Measurements from ENCODE around the gene ARHGEF10L. TPM values are rescaled to one million over a fixed set of nuclear protein-coding genes. Genes with fewer than 3 reads are reported as not detected.

ARHGEF10L gene
- total RNA-seq, 2 donors from 2014 or later, result not detected

GRCh38 chr1:17642169-17642568 is 102.7 kb downstream of the ARHGEF10L start:
- no peaks in the 10 kb centered on the region for H3K4me1 Mint-ChIP-seq
- peaks cover 13% of the 10 kb centered on the region for H3K27me3 Mint-ChIP-seq
- no peaks in the 10 kb centered on the region for H3K36me3 Mint-ChIP-seq (ENCODE audit: low read depth)
- H3K9me3 Mint-ChIP-seq, result no peaks in the 10 kb centered on the region
- H3K27ac Mint-ChIP-seq, result no peak overlapping the region
- ATAC-seq (replicated peaks), result no peak
- H3K4me3 Mint-ChIP-seq, result no peak overlapping the region

- Mint-ChIP-seq H3K27me3 (peaks cover 13% of the 10 kb centered on the region), H3K27ac (no peak overlapping the region), H3K36me3 (ENCODE audit: low read depth) (no peaks in the 10 kb centered on the region), H3K4me1 (no peaks in the 10 kb centered on the region), H3K9me3 (no peaks in the 10 kb centered on the region), H3K4me3 (no peak overlapping the region)
- no peak for ATAC-seq (replicated peaks)
Measured at GRCh38 chr1:17642943-17643342, 103.4 kb downstream of the ARHGEF10L start.

- Mint-ChIP-seq H3K27ac (no peak overlapping the region), H3K27me3 (peaks cover 10% of the 10 kb centered on the region), H3K4me1 (no peaks in the 10 kb centered on the region), H3K4me3 (no peak overlapping the region), H3K36me3 (ENCODE audit: low read depth) (no peaks in the 10 kb centered on the region), H3K9me3 (no peaks in the 10 kb centered on the region)
- ATAC-seq (replicated peaks), result no peak
Measured at GRCh38 chr1:17643861-17644703, 104.6 kb downstream of the ARHGEF10L start.

GRCh38 chr1:17645068-17645911 is 105.8 kb downstream of the ARHGEF10L start:
- Mint-ChIP-seq H3K27ac (no peak overlapping the region), H3K4me3 (no peak overlapping the region), H3K9me3 (no peaks in the 10 kb centered on the region), H3K36me3 (ENCODE audit: low read depth) (no peaks in the 10 kb centered on the region), H3K27me3 (peaks cover 12% of the 10 kb centered on the region), H3K4me1 (no peaks in the 10 kb centered on the region)
- ATAC-seq (replicated peaks), result no peak

GRCh38 chr1:17646444-17647280 is 107.2 kb downstream of the ARHGEF10L start:
- H3K4me3 Mint-ChIP-seq, result no peak overlapping the region
- no peak for ATAC-seq (replicated peaks)
- no peaks in the 10 kb centered on the region for H3K36me3 Mint-ChIP-seq (ENCODE audit: low read depth)
- no peaks in the 10 kb centered on the region for H3K9me3 Mint-ChIP-seq
- H3K4me1 Mint-ChIP-seq, result no peaks in the 10 kb centered on the region
- H3K27ac Mint-ChIP-seq, result no peak overlapping the region
- H3K27me3 Mint-ChIP-seq, result peaks cover 12% of the 10 kb centered on the region

DNA sequence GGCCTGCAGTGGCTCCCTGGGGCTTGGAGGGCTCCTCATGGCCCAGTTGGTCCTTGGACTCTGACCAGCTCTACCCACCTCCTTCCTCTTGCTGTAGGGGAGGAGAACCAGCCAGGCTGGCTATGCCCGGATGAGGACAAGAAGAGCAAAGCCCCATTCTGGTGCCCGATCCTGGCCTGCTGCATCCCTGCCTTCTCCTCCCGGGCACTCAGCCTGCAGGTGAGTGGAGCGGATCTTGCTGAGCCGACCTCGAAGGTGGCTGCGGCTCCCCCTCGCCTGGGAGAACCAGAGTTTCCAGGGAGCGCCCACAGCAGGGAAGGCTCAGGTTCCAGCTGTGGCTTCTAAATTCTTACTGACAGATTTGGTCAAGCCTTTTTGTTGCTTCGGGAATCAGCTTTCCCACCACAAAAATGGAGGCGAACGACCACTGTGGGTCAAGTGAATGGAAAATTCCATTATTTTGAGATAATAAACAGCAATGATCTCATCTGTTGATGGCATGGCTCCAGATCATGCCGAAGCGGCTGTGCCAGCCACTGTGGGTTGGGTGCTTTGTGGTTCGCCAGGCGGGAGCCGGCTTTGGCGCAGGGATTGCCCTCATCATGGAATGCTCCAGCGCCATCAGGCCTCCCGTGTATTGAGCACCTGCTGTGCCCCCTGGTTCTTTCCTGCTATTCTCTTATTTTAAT is 109.1 kb downstream of the ARHGEF10L start:
- Mint-ChIP-seq H3K4me1 (no peaks in the 10 kb centered on the region), H3K4me3 (no peak overlapping the region), H3K27me3 (peaks cover 8% of the 10 kb centered on the region), H3K36me3 (ENCODE audit: low read depth) (no peaks in the 10 kb centered on the region), H3K9me3 (no peaks in the 10 kb centered on the region), H3K27ac (no peak overlapping the region)
- no peak for ATAC-seq (replicated peaks)

DNA sequence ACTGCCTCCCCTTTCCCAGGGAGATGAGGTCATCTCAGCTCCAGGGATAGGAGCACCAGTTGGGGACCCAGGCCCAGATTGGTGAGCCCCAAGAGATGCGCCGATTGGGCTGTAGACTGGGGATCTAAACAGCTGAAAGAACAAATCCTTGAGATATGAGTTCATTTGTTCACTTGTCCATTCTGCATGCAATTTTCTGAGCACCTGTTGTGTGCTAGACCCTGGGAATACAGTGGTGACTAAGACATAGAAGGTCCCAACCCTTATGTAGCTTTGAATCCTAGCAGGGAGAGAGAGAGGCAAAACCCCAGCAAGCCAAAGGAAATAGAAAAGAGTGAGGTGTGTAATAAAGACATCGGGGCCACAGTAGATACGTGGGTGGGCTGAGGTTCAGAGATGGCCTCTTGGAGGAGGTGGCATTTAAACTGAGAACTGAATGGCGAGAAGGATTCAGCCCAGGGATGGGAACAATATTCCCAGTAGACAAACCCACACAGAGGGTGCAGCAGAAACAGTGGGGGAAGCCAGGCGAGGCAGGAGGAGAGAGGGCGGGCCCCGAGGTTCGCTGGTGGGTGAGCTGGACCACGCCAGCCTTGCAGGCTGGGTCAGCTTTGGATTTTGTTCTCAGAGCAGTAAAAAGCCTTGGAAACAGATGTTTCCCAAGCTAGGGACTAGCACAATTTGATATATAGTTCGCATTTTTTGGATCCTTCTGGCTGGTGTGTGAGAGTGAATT is 110.0 kb downstream of the ARHGEF10L start:
- no peak overlapping the region for H3K27ac Mint-ChIP-seq
- ATAC-seq (replicated peaks), result no peak
- H3K9me3 Mint-ChIP-seq, result no peaks in the 10 kb centered on the region
- H3K36me3 Mint-ChIP-seq (ENCODE audit: low read depth), result no peaks in the 10 kb centered on the region
- H3K4me1 Mint-ChIP-seq, result no peaks in the 10 kb centered on the region
- peaks cover 8% of the 10 kb centered on the region for H3K27me3 Mint-ChIP-seq
- no peak overlapping the region for H3K4me3 Mint-ChIP-seq

GRCh38 chr1:17653276-17653675 is 113.8 kb downstream of the ARHGEF10L start:
- Mint-ChIP-seq H3K36me3 (ENCODE audit: low read depth) (no peaks in the 10 kb centered on the region), H3K27me3 (peaks cover 5% of the 10 kb centered on the region), H3K9me3 (no peaks in the 10 kb centered on the region), H3K4me1 (no peaks in the 10 kb centered on the region), H3K27ac (no peak overlapping the region), H3K4me3 (no peak overlapping the region)
- ATAC-seq (replicated peaks), result no peak

- Mint-ChIP-seq H3K27me3 (peaks cover 9% of the 10 kb centered on the region), H3K36me3 (ENCODE audit: low read depth) (no peaks in the 10 kb centered on the region), H3K4me1 (no peaks in the 10 kb centered on the region), H3K9me3 (no peaks in the 10 kb centered on the region), H3K27ac (no peak overlapping the region), H3K4me3 (no peak overlapping the region)
- no peak for ATAC-seq (replicated peaks)
Measured at GRCh38 chr1:17653728-17654351, 114.3 kb downstream of the ARHGEF10L start.

DNA sequence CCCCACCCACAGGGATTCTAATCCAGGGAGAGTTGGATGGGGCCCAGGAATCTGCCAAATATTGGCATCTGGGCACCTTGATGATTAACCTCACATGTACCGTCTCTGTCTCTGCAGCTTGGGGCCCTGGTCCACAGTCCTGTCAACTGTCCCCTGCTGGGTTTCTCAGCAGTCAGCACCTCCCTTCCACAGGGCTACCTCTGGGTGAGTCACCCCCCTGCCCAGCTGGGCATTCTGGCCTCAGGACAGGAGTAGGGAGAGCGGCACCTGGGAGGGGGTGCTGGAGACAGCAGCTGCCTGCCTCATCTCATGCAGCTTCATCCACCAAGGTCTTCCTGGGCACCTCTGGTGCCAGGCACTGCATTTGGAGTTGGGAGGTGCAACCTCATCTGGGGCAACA is 115.0 kb downstream of the ARHGEF10L start:
- Mint-ChIP-seq H3K4me1 (no peaks in the 10 kb centered on the region), H3K4me3 (no peak overlapping the region), H3K9me3 (no peaks in the 10 kb centered on the region), H3K27ac (no peak overlapping the region), H3K36me3 (ENCODE audit: low read depth) (no peaks in the 10 kb centered on the region), H3K27me3 (peaks cover 6% of the 10 kb centered on the region)
- no peak for ATAC-seq (replicated peaks)

- no peak for ATAC-seq (replicated peaks)
- no peaks in the 10 kb centered on the region for H3K36me3 Mint-ChIP-seq (ENCODE audit: low read depth)
- peaks cover 4% of the 10 kb centered on the region for H3K27me3 Mint-ChIP-seq
- no peaks in the 10 kb centered on the region for H3K9me3 Mint-ChIP-seq
- no peaks in the 10 kb centered on the region for H3K4me1 Mint-ChIP-seq
- H3K27ac Mint-ChIP-seq, result no peak overlapping the region
- H3K4me3 Mint-ChIP-seq, result no peak overlapping the region
Measured at GRCh38 chr1:17655169-17655568, 115.7 kb downstream of the ARHGEF10L start.

DNA sequence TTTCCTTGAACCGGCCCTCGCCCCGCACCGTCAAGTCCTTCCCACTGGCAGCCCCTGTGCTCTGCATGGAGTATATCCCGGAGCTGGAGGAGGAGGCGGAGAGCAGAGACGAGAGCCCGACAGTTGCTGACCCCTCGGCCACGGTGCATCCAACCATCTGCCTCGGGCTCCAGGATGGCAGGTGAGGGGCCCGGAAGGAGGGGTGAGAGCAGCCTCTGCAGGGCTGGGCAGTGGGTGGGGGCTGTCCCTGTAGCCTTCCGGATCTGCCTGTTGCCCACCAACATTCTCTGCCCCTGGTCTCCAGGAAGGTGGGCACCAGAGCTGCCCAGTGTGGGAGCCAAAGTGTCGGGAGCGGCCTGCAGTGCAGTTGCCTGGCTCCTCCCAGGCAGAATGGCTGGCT is 116.4 kb downstream of the ARHGEF10L start:
- H3K9me3 Mint-ChIP-seq, result no peaks in the 10 kb centered on the region
- no peak overlapping the region for H3K4me3 Mint-ChIP-seq
- H3K27me3 Mint-ChIP-seq, result peaks cover 4% of the 10 kb centered on the region
- no peaks in the 10 kb centered on the region for H3K4me1 Mint-ChIP-seq
- no peak for ATAC-seq (replicated peaks)
- H3K36me3 Mint-ChIP-seq (ENCODE audit: low read depth), result no peaks in the 10 kb centered on the region
- H3K27ac Mint-ChIP-seq, result no peak overlapping the region

- no peak for ATAC-seq (replicated peaks)
- H3K36me3 Mint-ChIP-seq (ENCODE audit: low read depth), result no peaks in the 10 kb centered on the region
Measured at GRCh38 chr1:17657436-17657835, 117.9 kb downstream of the ARHGEF10L start.

More at GRCh38 chr1:17657436-17657835, 117.9 kb downstream of the ARHGEF10L start:
- H3K4me1 Mint-ChIP-seq, result no peaks in the 10 kb centered on the region
- H3K4me3 Mint-ChIP-seq, result no peak overlapping the region
- no peak overlapping the region for H3K27ac Mint-ChIP-seq
- peaks cover 7% of the 10 kb centered on the region for H3K27me3 Mint-ChIP-seq
- H3K9me3 Mint-ChIP-seq, result no peaks in the 10 kb centered on the region

Data from activated T-helper 17 cell treated with anti-CD3 and anti-CD28 coated beads, Interleukin-2, amount 50 U/mL, for 72 hours (primary cell).